NCI-H345 (cell line): ENCODE measurements around the gene PTRH2.
"Not testable (repeated sequence)": the region's sequence is repeated elsewhere in the genome, so short reads cannot be mapped to it uniquely, and the experiment has no call there.

Source experiments
- DNase-seq: peaks from one replicate; lab custom pipeline; 2025; lab: John Stamatoyannopoulos, UW

PTRH2 gene

DNA sequence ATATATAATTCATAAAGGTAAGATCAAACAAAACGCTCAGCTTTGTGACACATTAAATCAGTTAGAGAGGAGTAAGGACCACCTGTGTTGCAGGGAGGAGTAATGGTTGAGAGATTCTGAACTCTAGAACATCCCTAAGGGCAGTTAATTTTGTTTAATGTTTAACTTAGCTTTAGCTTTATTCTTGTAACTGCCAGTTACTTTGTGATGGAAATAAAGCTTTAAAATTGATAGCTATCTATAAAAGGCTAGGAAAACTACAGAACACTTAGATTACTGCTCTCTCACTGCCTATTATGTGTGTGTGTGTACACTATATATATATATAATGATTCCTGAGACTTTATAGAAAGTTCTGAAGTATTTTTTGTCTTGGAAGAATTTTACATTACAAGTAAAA, 37.8 kb downstream of the PTRH2 start:
- DNase-seq = no peak

DNA sequence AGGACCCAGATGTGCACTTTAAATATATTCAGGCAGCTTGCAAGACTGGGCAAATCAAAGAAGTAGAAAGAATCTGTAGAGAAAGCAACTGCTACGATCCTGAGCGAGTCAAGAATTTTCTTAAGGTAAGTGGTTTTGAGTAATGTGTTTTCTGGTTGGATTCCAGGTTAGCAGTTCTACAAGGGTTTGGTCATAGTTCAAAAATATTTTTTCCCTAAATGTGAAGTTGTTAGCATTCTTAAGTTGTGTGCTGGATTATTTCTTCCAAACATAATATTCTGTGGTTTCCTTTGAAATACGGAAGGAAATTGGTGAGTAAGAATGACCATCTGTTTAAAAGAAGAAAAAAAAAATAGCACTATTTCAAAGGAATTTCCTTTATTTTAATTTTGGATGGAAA, 38.4 kb downstream of the PTRH2 start:
- no peak for DNase-seq

DNA sequence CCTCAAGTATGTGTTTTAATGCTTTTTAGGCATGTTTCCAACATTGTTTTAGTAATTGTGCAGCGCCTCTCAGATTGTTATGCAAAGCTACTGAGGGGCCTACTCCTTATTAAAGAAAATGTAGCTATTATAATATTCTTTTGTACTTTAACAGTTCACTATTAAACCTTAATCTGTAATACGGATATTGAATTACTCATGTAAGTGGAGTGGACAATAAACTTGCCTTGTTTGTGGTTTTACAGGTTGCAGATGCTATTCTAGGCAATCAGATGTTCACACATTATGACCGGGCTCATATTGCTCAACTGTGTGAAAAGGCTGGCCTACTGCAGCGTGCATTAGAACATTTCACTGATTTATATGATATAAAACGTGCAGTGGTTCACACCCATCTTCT, 41.0 kb downstream of the PTRH2 start:
- DNase-seq = no peak

DNA sequence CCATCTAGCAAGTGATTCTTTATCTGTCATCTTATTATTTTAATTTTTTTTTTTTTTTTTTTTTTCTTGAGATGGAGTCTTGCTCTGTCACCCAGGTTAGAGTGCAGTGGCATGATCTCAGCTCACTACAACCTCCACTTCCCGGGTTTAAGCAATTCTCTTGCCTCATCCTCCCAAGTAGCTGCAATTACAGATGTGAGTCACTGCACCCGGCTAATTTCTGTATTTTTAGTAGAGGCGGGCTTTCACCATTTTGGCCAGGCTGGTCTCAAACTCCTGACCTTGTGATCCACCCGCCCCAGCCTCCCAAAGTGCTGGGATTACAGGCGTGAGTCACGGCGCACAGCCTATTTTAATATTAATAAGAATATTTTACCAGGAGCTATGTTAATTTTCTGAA, 50.6 kb downstream of the PTRH2 start:
- DNase-seq = not testable (repeated sequence)

DNA sequence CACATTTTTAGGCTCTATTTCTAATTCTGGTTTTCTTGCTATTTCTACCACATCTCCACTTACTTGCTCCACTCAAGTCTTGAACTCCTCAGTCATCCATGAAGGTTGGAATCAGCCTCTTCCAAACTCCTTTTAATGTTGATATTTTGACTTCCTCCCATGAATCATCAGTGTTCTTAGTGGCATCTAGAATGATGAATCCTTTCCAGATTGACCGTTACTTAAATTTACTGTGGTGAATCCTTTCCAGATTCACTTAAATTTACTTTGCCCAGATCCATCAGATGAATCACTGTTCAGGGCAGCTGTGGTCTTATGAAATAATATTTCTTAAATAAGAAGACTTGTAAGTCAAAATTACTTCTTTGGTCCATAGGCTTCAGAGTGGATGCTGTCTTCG, 55.1 kb downstream of the PTRH2 start:
- DNase-seq = no peak

DNA sequence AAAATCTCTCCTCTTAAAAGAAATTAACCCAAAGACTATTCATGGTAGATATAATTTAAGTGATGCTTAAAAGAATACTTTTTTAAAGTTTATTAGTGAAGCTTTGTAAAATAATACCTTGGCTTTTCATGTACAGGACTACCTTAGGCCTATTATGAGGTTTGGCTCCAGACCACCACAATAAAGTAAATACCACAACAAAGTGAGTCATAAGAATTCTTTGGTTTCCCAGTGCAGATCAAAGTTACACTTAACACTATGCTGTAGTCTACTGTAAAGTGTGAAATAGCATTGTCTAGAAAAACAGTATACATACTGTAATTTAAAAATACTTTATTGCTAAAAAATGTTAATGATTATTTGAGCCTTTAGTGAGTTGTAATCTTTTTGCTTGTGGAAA, 55.9 kb downstream of the PTRH2 start:
- no peak for DNase-seq

DNA sequence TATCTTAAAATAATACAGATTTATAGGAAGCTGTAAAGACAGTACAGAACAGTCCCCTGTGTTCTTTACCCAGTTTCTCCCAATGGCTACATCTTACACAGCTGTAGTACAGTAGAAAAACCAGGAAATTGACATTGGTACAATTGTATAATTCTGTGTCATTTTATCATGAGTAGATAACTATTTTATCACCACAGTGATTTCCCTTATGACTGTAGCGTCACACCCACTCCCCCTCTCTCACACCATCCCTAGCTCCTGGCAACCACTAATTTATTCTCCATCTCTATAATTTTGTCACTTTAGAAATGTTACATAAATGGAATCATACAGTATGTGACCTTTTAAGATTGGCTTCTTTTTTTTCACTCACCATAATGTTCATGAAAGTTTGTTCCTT, 56.6 kb downstream of the PTRH2 start:
- no peak for DNase-seq

DNA sequence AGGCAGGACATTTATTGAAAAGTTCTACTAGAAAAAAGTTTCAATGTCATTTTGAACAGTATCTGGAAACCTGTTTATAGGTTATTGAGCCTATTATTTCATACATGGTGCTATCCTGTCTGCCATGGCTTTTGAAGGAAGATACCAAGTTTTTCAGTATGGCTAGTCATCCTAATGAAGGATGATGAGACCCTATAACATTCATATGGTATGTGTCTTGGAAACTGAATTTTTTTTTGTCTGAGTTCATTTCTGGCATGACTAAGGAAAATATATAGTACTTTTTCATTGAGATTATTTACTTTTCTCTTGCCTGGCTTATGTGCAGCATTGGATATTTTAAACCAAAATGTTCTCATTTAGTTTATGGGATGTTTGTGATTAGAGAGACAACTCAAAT, 57.3 kb downstream of the PTRH2 start:
- DNase-seq = no peak
